GM15510 (cell line): Measurements from ENCODE around the gene SRGAP1.

ENCODE experiments used
- POLR2A ChIP-seq: IDR thresholded peaks from 3 replicates; pipeline ENCODE4 v1.6.1; 2011; ENCODE audit warnings: borderline replicate concordance; ENCODE audit not compliant: insufficient read length; ENCODE audit errors: extremely low read depth

Gene SRGAP1

GRCh38 chr12:64184216-64184615, 339.7 kb downstream of the SRGAP1 start:
- no peak for TF ChIP-seq POLR2A

GRCh38 chr12:64186789-64187188, 342.3 kb downstream of the SRGAP1 start:
- TF ChIP-seq POLR2A = no peak

- no peak for TF ChIP-seq POLR2A
Observed at GRCh38 chr12:64187370-64187769, 342.9 kb downstream of the SRGAP1 start.

- no peak for TF ChIP-seq POLR2A
Observed at GRCh38 chr12:64187794-64188193, 343.3 kb downstream of the SRGAP1 start.

GRCh38 chr12:64189530-64189929, 345.0 kb downstream of the SRGAP1 start:
- TF ChIP-seq POLR2A = no peak

- no peak for TF ChIP-seq POLR2A
Observed at GRCh38 chr12:64190140-64190539, 345.6 kb downstream of the SRGAP1 start.

GRCh38 chr12:64192644-64193444, 348.3 kb downstream of the SRGAP1 start:
- TF ChIP-seq POLR2A = no peak

- TF ChIP-seq POLR2A = no peak
Observed at GRCh38 chr12:64193931-64194330, 349.4 kb downstream of the SRGAP1 start.

GRCh38 chr12:64194333-64195149, 350.0 kb downstream of the SRGAP1 start:
- no peak for TF ChIP-seq POLR2A

GRCh38 chr12:64203036-64203435, 358.5 kb downstream of the SRGAP1 start:
- no peak for TF ChIP-seq POLR2A

GRCh38 chr12:64203775-64204174, 359.3 kb downstream of the SRGAP1 start:
- TF ChIP-seq POLR2A = no peak

- TF ChIP-seq POLR2A = no peak
Observed at GRCh38 chr12:64205542-64205941, 361.0 kb downstream of the SRGAP1 start.

GRCh38 chr12:64207453-64207852, 363.0 kb downstream of the SRGAP1 start:
- TF ChIP-seq POLR2A = no peak
